Right lobe of liver (tissue), 6 donors: ENCODE measurements around the gene ZNF346. TPM values are rescaled to one million over a fixed set of nuclear protein-coding genes. Genes with fewer than 3 reads are reported as not detected.
"Not testable (repeated sequence)": the region's sequence is repeated elsewhere in the genome, so short reads cannot be mapped to it uniquely, and the experiment has no call there.

Experiments used
- ATAC-seq, 4 donors: fragments of 200-7000 bp; cut with Tn5 transposase; one replicate each; pipeline ENCODE4 v1.9.1; 2020; ENCODE audit warnings: mild to moderate bottlenecking in 4 of 4, moderate library complexity in 4 of 4
- DNase-seq, 3 donors: peaks; one replicate each; pipeline ENCODE4 v3.0.0-alpha.2; 2020
- H3K27ac ChIP-seq, 3 donors: fragments of 200-600 bp; one replicate each; pipeline ENCODE4 v1.8.0; 2022
- H3K27me3 ChIP-seq, 2 donors: fragments of 200-600 bp; one replicate each; pipeline ENCODE4 v1.8.0; 2022
- H3K36me3 ChIP-seq, 4 donors: fragments of 200-600 bp; sonication (generic) in 1 of 4; one replicate each; pipeline versions ENCODE4 v1.5.1 to v1.8.0; 2017 to 2022; ENCODE audit warnings: control low read depth in 1 of 4
- H3K4me1 ChIP-seq, 4 donors: fragments of 200-600 bp; sonication (generic) in 1 of 4; one replicate each; pipeline versions ENCODE4 v1.5.1 to v1.8.0; 2017 to 2022; ENCODE audit warnings: control low read depth in 1 of 4
- H3K4me3 ChIP-seq, 3 donors: fragments of 200-600 bp; one replicate each; pipeline ENCODE4 v1.8.0; 2022
- H3K9me3 ChIP-seq, 4 donors: fragments of 200-600 bp; sonication (generic) in 1 of 4; one replicate each; pipeline versions ENCODE4 v1.5.1 to v1.8.0; 2017 to 2022; ENCODE audit warnings: control low read depth in 1 of 4
- CTCF ChIP-seq, 4 donors: fragments of 200-600 bp in 3 of 4; fragments of 450-650 bp in 1 of 4; IDR thresholded peaks; one replicate each; pipeline versions ENCODE4 v1.5.1 to v1.8.0; 2016 to 2022; ENCODE audit warnings: antibody characterized with exemption in 4 of 4, mild to moderate bottlenecking in 2 of 4
- POLR2A ChIP-seq: fragments of 450-650 bp; IDR thresholded peaks from one replicate; pipeline ENCODE4 v1.6.1; 2017; ENCODE audit warnings: antibody characterized with exemption, mild to moderate bottlenecking
- WGBS: methylation state at CpG from one replicate; pipeline ENCODE4 v1.1.6; 2018; ENCODE audit warnings: low coverage, low lambda C conversion rate; ENCODE audit not compliant: insufficient coverage; ENCODE audit errors: missing lambda C conversion rate; 5-methylcytosine and 5-hydroxymethylcytosine counted together
- intact Hi-C, 2 donors: fragments of 100-400 bp; cut with DNase I; formaldehyde crosslinking; loops; one replicate each; pipeline versions ENCODE4 v1.11.2 to v1.14.1; 2022
- total RNA-seq, 6 experiments: library from RNA; depleted of rRNA in 2 of 6; stranded (reverse); fragments of >200 nt in 2 of 6; fragmentation: NEBNext Ultra II Directional in 3 of 6; extraction: Animal tissue kit (Norgen Biotek cat#: 25700) in 3 of 6; gene quantifications; one replicate each; pipeline versions ENCODE4 v1.1.0 to v1.2.4, GENCODE V29; 2016 to 2023
- donor health status: DM: no; HTN: yes; CAD: no.
- donor health status: DM: no; HTN: no; CAD: no.
- donor health status: DM: no; HTN: no; CAD: no.
- donor health status: DM: no; HTN: yes; CAD: no.
- donor health status: DM: no; HTN: yes; CAD: no.

The ZNF346 gene
- total RNA-seq, 6 experiments from 2014 or later: 5.3 to 7.4 (median 6.0) TPM

- no peaks in the 10 kb centered on the region for H3K9me3 ChIP-seq
- H3K27me3 ChIP-seq: no peaks in the 10 kb centered on the region
- H3K27ac ChIP-seq: peak overlapping the region in 1 of 3 donors; percentile 2
- no peak overlapping the region for H3K4me3 ChIP-seq
- intact Hi-C loops: no loop called here
- H3K36me3 ChIP-seq: no peaks in the 10 kb centered on the region
- WGBS: 87% methylated on average over 3 of the region's 3 CpGs
- ATAC-seq (no peak), DNase-seq (no peak)
- no peak for TF ChIP-seq CTCF (IDR thresholded peaks at IDR 0.05)
- TF ChIP-seq POLR2A: no peak
- H3K4me1 ChIP-seq: peaks cover 0 to 6% (median 0%) of the 10 kb centered on the region in 4 donors
Measured at GRCh38 chr5:176995122-176995490, 27.4 kb upstream of the ZNF346 start.

- TF ChIP-seq CTCF (IDR thresholded peaks at IDR 0.05) (no peak), POLR2A (no peak)
- no peak for ATAC-seq
- Histone ChIP-seq H3K27me3 (no peaks in the 10 kb centered on the region), H3K4me1 (peaks cover 0 to 6% (median 0%) of the 10 kb centered on the region in 4 donors), H3K36me3 (no peaks in the 10 kb centered on the region), H3K4me3 (no peak overlapping the region), H3K9me3 (no peaks in the 10 kb centered on the region), H3K27ac (no peak overlapping the region)
- intact Hi-C loops: no loop called here
- WGBS: 12% methylated on average over 4 of the region's 4 CpGs
- no peak for DNase-seq
Measured at GRCh38 chr5:176995896-176996767, 26.4 kb upstream of the ZNF346 start.

- ATAC-seq (no peak), DNase-seq (peak in 1 of 3 donors; percentile 32)
- Histone ChIP-seq H3K4me1 (peaks cover 0 to 6% (median 0%) of the 10 kb centered on the region in 4 donors), H3K36me3 (no peaks in the 10 kb centered on the region), H3K4me3 (no peak overlapping the region), H3K9me3 (no peaks in the 10 kb centered on the region), H3K27me3 (no peaks in the 10 kb centered on the region), H3K27ac (no peak overlapping the region)
- intact Hi-C loops: no loop called here
- TF ChIP-seq POLR2A (no peak), CTCF (IDR thresholded peaks at IDR 0.05) (no peak)
- 89% methylated on average over 2 of the region's 5 CpGs for WGBS
Measured at GRCh38 chr5:176996780-176997179, 25.7 kb upstream of the ZNF346 start.

GRCh38 chr5:176998828-176999227 lies 23.7 kb upstream of the ZNF346 start:
- Histone ChIP-seq H3K4me1 (peaks cover 0 to 6% (median 0%) of the 10 kb centered on the region in 4 donors), H3K27ac (no peak overlapping the region), H3K9me3 (no peaks in the 10 kb centered on the region), H3K27me3 (no peaks in the 10 kb centered on the region), H3K4me3 (no peak overlapping the region), H3K36me3 (no peaks in the 10 kb centered on the region)
- WGBS: 97% methylated on average over 5 of the region's 5 CpGs
- ATAC-seq: no peak
- TF ChIP-seq CTCF (IDR thresholded peaks at IDR 0.05) (no peak), POLR2A (no peak)
- intact Hi-C loops: no loop called here
- DNase-seq: peak in 1 of 3 donors; percentile 7

GRCh38 chr5:176999526-176999925 lies 23.0 kb upstream of the ZNF346 start:
- intact Hi-C loops, H3K27ac ChIP-seq, H3K4me3 ChIP-seq, H3K9me3 ChIP-seq, ATAC-seq, H3K27me3 ChIP-seq, H3K36me3 ChIP-seq, DNase-seq: not testable (repeated sequence)
- peaks cover 0 to 11% (median 2%) of the 10 kb centered on the region in 4 donors for H3K4me1 ChIP-seq
